SK-N-MC (cell line): ENCODE measurements around the gene C2orf80.
"Not testable (repeated sequence)": the region's sequence is repeated elsewhere in the genome, so short reads cannot be mapped to it uniquely, and the experiment has no call there.

ENCODE experiments used
- DNase-seq: peaks from one replicate; pipeline ENCODE4 v3.0.0-alpha.2; 2011; ENCODE audit warnings: low read depth, low spot score
- H3K27ac ChIP-seq: fragments of 200-600 bp; sonication (generic); 2 replicates; pipeline ENCODE4 v1.5.1; 2016; ENCODE audit warnings: mixed run types
- H3K36me3 ChIP-seq: fragments of 200-600 bp; sonication (generic); 2 replicates; pipeline ENCODE4 v1.6.1; 2017; ENCODE audit warnings: antibody characterized with exemption, low read length, mixed read lengths; ENCODE audit not compliant: insufficient read depth
- H3K4me3 ChIP-seq: fragments of 200-600 bp; sonication (generic); 2 replicates; pipeline ENCODE4 v1.5.1; 2016
- H3K9ac ChIP-seq: fragments of 200-600 bp; sonication (generic); 2 replicates; pipeline ENCODE4 v1.8.0; 2017; ENCODE audit warnings: mixed run types, mixed read lengths; ENCODE audit not compliant: insufficient read length
- H3K9me3 ChIP-seq: fragments of 200-600 bp; sonication (generic); 2 replicates; pipeline ENCODE4 v1.6.1; 2017; ENCODE audit warnings: low read depth, mild to moderate bottlenecking, antibody characterized with exemption, low read length, moderate library complexity, mixed read lengths
- EZH2 ChIP-seq: fragments of 200-600 bp; sonication (generic); IDR thresholded peaks from one replicate; pipeline ENCODE4 v1.6.1; 2017; ENCODE audit warnings: antibody characterized with exemption
- FOXP2 ChIP-seq: optimal IDR thresholded peaks from 2 replicates; pipeline ENCODE3; 2011; ENCODE audit warnings: mild to moderate bottlenecking, moderate library complexity; ENCODE audit not compliant: insufficient read depth; ENCODE audit errors: extremely low read length, control extremely low read depth
- POLR2AphosphoS5 ChIP-seq: IDR thresholded peaks from 2 replicates; pipeline ENCODE4 v1.6.1; 2012; ENCODE audit warnings: mild to moderate bottlenecking, low read depth, low read length, borderline replicate concordance

Gene C2orf80

DNA sequence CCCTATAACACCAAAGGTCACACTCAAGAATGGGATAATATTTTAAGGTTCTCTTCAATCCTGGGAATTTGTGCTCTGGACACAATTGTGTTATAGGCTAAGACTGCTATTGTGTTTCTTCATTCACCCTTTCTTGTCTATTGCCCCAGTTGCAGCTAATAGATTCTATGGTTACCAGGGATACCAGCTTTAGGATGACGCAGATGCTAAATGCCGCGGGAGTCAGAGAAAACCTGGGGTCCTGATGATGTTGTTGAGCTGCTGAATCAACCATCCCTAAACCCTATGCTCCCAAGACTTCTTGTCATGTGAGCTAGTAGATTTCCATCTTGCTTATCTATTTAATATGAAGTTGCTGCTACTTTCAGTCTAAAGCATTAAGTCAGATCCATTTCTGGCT lies 70.9 kb downstream of the C2orf80 start:
- no peak for TF ChIP-seq POLR2AphosphoS5
- TF ChIP-seq FOXP2 = no peak
- no peak for TF ChIP-seq EZH2
- Histone ChIP-seq H3K36me3 (no peaks in the 10 kb centered on the region), H3K27ac (no peak overlapping the region), H3K9me3 (no peaks in the 10 kb centered on the region), H3K9ac (no peak overlapping the region), H3K4me3 (no peak overlapping the region)
- DNase-seq = no peak

DNA sequence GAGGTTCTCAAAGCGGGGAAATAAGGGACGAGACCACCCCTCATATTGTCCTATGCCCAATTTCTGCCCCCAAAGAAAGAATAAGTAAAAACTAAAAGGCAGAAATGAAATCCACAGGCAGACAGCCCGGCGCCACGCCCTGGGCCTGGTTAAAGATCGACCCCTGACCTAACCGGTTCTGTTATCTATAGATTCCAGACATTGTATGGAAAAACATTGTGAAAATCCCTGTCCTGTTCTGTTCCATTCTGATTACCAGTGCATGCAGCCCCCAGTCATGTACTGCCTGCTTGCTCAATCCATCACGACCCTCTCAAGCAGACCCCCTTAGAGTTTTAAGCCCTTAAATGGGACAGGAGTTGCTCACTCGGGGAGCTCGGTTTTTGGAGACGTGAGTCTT lies 72.4 kb downstream of the C2orf80 start:
- not testable (repeated sequence) for DNase-seq, H3K9me3 ChIP-seq, H3K4me3 ChIP-seq, H3K27ac ChIP-seq, H3K9ac ChIP-seq, H3K36me3 ChIP-seq
